A549 (cell line): ENCODE results near the gene KIR2DL3.

Experiments
- EP300 ChIP-seq, 2 experiments: fragments of >200 bp; sonication (Bioruptor Twin); formaldehyde crosslinking; IDR thresholded peaks; 2 replicates in 1 of 2; 3 replicates in 1 of 2; pipeline ENCODE4 v1.6.1; 2016 to 2017
- ESRRA ChIP-seq: fragments of 150-350 bp; IDR thresholded peaks from 2 replicates; pipeline ENCODE4 v1.6.1; 2014; ENCODE audit warnings: mild to moderate bottlenecking, low read length, borderline replicate concordance
- POLR2A ChIP-seq: IDR thresholded peaks from 2 replicates; pipeline ENCODE4 v1.6.1; 2012; ENCODE audit warnings: mild to moderate bottlenecking, low read length
- RFX5 ChIP-seq: fragments of 450-650 bp; IDR thresholded peaks from 2 replicates; pipeline ENCODE4 v1.7.1; 2014; ENCODE audit warnings: antibody characterized with exemption, mild to moderate bottlenecking, moderate library complexity
- TF ChIP-seq, protein P1 (sequence below): fragments of >200 bp; sonication (Bioruptor Twin); formaldehyde crosslinking; IDR thresholded peaks from 2 replicates; pipeline ENCODE4 v1.6.1; 2016
- TF ChIP-seq, protein P2 (sequence below): fragments of >200 bp; sonication (Bioruptor Twin); formaldehyde crosslinking; IDR thresholded peaks from 3 replicates; pipeline ENCODE4 v1.5.1; 2016
- TF ChIP-seq, protein P3 (sequence below): IDR thresholded peaks from 2 replicates; pipeline ENCODE4 v1.6.1; 2012

DNA sequence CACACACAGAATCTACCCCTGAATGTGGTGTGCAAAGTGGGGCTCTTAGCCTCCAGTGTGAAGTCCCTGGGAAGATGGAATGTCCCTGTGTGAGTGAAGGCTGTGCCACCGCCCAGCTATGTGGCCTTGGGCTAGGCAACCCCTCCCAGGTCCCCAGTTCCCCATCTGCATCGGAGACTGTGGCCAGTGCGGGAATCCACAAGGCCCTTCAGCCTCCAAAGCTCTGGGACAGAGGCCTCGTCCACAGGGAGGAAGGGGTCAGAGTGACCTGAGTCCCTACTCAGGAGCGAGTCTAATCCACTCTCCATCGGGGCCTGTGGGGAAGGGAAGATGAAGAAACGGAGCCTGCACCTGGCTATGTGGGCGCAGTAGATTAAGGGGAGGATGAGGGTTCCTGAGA lies 33.4 kb upstream of the KIR2DL3 start:
- TF ChIP-seq, protein P1, sequence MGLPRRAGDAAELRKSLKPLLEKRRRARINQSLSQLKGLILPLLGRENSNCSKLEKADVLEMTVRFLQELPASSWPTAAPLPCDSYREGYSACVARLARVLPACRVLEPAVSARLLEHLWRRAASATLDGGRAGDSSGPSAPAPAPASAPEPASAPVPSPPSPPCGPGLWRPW = no peak
- TF ChIP-seq EP300 (IDR thresholded peaks at IDR 0.05) (no peak), ESRRA (no peak), RFX5 (no peak), POLR2A (no peak)
- TF ChIP-seq, protein P2, sequence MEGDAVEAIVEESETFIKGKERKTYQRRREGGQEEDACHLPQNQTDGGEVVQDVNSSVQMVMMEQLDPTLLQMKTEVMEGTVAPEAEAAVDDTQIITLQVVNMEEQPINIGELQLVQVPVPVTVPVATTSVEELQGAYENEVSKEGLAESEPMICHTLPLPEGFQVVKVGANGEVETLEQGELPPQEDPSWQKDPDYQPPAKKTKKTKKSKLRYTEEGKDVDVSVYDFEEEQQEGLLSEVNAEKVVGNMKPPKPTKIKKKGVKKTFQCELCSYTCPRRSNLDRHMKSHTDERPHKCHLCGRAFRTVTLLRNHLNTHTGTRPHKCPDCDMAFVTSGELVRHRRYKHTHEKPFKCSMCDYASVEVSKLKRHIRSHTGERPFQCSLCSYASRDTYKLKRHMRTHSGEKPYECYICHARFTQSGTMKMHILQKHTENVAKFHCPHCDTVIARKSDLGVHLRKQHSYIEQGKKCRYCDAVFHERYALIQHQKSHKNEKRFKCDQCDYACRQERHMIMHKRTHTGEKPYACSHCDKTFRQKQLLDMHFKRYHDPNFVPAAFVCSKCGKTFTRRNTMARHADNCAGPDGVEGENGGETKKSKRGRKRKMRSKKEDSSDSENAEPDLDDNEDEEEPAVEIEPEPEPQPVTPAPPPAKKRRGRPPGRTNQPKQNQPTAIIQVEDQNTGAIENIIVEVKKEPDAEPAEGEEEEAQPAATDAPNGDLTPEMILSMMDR = no peak
- TF ChIP-seq, protein P3, sequence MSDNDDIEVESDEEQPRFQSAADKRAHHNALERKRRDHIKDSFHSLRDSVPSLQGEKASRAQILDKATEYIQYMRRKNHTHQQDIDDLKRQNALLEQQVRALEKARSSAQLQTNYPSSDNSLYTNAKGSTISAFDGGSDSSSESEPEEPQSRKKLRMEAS = no peak
